ENCODE measurements around the gene GRIN3B. TPM values are rescaled to one million over a fixed set of nuclear protein-coding genes. Genes with fewer than 3 reads are reported as not detected.

GRIN3B gene
- total and polyA plus RNA-seq, 10 of the 15 experiments (the other 5 are each of a cell fraction or from before 2014, with no cell fraction given), result 0.15 TPM; not detected in 9

GRCh38 chr19:982567-983170 is 17.6 kb upstream of the GRIN3B start (continued):
- TF ChIP-seq ZBTB11 (CRISPR knock-in tag; IDR thresholded peaks at IDR 0.05) (no peak), SUZ12 (IDR thresholded peaks at IDR 0.05; ENCODE audit: unreplicated experiment) (no peak), IRF3 (IDR thresholded peaks at IDR 0.05) (no peak), TAF1 (IDR thresholded peaks at IDR 0.05; ENCODE audit: borderline replicate concordance, low read depth, low read length) (no peak), YBX1 (IDR thresholded peaks at IDR 0.05) (no peak), ZNF384 (IDR thresholded peaks at IDR 0.05; ENCODE audit: borderline replicate concordance, low read depth, low read length) (no peak), SKIL (IDR thresholded peaks at IDR 0.05; ENCODE audit: low read depth, poor library complexity, severe bottlenecking) (no peak), IKZF2 (IDR thresholded peaks at IDR 0.05) (no peak), CBX3 (IDR thresholded peaks at IDR 0.05; ENCODE audit: borderline replicate concordance, low read depth) (no peak), CHD1 (IDR thresholded peaks at IDR 0.05; ENCODE audit: low read depth, low read length) (peak; percentile 71; the same call in 1 of the 2 replicates)

All from GM12878 (cell line).